ENCODE measurements around the gene SETD9.

Gene SETD9

DNA sequence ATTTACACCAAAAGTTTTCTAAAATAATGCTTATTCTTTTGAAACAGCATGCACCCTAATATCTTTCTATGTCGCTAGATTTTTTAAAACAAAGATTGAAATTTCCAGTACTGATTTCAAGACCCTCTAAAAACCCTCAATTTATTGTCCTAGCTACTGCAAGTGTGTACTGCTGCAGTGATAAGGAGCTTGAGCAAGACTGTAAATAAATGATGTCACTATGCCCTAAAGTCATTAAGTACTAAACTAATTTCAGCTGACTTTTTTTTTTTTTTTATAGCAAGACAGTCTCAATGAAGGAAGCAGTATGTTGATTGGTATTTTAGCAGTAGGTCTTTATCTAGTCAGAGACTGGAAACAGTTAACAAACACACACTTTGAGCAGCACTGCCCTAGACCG is 54.8 kb downstream of the SETD9 start:
- Histone ChIP-seq H2AFZ (ENCODE audit: low read length) (no peak overlapping the region), H3K79me2 (ENCODE audit: insufficient read depth, low read length) (no peaks in the 10 kb centered on the region), H3K27me3 (ENCODE audit: insufficient read depth, low read length, poor library complexity, severe bottlenecking) (no peaks in the 10 kb centered on the region), H3K4me2 (ENCODE audit: low read depth, low read length, poor library complexity, severe bottlenecking) (no peak overlapping the region), H3K36me3 (ENCODE audit: insufficient read depth, low read length) (no peaks in the 10 kb centered on the region), H3K4me1 (ENCODE audit: insufficient read depth, low read length, poor library complexity, severe bottlenecking) (no peaks in the 10 kb centered on the region), H3K9me2 (replicated peaks; ENCODE audit: low read depth, low read length) (no peaks in the 10 kb centered on the region), H3F3A (ENCODE audit: low read depth) (no peaks in the 10 kb centered on the region), H3K9ac (ENCODE audit: low read depth, low read length, poor library complexity, severe bottlenecking) (no peak overlapping the region), H3K4me3 (ENCODE audit: low read length, poor library complexity, severe bottlenecking) (no peak overlapping the region), H4K20me1 (ENCODE audit: insufficient read depth, low read length, poor library complexity, severe bottlenecking) (no peaks in the 10 kb centered on the region), H3K9me3 (ENCODE audit: insufficient read depth, low read depth, low read length) (no peaks in the 10 kb centered on the region)
- TF ChIP-seq, protein P1, sequence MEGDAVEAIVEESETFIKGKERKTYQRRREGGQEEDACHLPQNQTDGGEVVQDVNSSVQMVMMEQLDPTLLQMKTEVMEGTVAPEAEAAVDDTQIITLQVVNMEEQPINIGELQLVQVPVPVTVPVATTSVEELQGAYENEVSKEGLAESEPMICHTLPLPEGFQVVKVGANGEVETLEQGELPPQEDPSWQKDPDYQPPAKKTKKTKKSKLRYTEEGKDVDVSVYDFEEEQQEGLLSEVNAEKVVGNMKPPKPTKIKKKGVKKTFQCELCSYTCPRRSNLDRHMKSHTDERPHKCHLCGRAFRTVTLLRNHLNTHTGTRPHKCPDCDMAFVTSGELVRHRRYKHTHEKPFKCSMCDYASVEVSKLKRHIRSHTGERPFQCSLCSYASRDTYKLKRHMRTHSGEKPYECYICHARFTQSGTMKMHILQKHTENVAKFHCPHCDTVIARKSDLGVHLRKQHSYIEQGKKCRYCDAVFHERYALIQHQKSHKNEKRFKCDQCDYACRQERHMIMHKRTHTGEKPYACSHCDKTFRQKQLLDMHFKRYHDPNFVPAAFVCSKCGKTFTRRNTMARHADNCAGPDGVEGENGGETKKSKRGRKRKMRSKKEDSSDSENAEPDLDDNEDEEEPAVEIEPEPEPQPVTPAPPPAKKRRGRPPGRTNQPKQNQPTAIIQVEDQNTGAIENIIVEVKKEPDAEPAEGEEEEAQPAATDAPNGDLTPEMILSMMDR (conservative IDR thresholded peaks at IDR 0.05; ENCODE audit: low read length) = no peak
- TF ChIP-seq EZH2phosphoT487 (IDR thresholded peaks at IDR 0.05; ENCODE audit: borderline replicate concordance) = no peak

Measured in Loucy (cell line).